Loucy (cell line): ENCODE measurements around the gene PRKAR2B.

Experiments used
- CTCF ChIP-seq: fragments of 200-600 bp; sonication (generic); conservative IDR thresholded peaks from 2 replicates; pipeline ENCODE4 v1.5.1; 2014; ENCODE audit warnings: mild to moderate bottlenecking, antibody characterized with exemption, low read length
- EZH2phosphoT487 ChIP-seq: fragments of 200-600 bp; IDR thresholded peaks from 2 replicates; pipeline ENCODE4 v1.6.1; 2018; ENCODE audit warnings: antibody characterized with exemption, mild to moderate bottlenecking, moderate library complexity, borderline replicate concordance

GRCh38 chr7:107012691-107013090 is 31.8 kb upstream of the PRKAR2B start:
- TF ChIP-seq CTCF (no peak), EZH2phosphoT487 (no peak)
